ENCODE measurements around the gene PPP1R16B.
A peak's percentile ranks its signal among the peaks of the same experiment; 100 is the strongest.
"Not testable (repeated sequence)": the region's sequence is repeated elsewhere in the genome, so short reads cannot be mapped to it uniquely, and the experiment has no call there.

The PPP1R16B gene

GRCh38 chr20:38842026-38842425 lies 36.5 kb downstream of the PPP1R16B start:
- Mint-ChIP-seq H3K27ac (peak overlapping the region; percentile 88), H3K27me3 (no peaks in the 10 kb centered on the region), H3K4me3 (peak overlapping the region; percentile 41), H3K9me3 (no peaks in the 10 kb centered on the region), H3K36me3 (peaks cover 49% of the 10 kb centered on the region), H3K4me1 (peaks cover 82% of the 10 kb centered on the region)
- peak; percentile 62 for ATAC-seq

DNA sequence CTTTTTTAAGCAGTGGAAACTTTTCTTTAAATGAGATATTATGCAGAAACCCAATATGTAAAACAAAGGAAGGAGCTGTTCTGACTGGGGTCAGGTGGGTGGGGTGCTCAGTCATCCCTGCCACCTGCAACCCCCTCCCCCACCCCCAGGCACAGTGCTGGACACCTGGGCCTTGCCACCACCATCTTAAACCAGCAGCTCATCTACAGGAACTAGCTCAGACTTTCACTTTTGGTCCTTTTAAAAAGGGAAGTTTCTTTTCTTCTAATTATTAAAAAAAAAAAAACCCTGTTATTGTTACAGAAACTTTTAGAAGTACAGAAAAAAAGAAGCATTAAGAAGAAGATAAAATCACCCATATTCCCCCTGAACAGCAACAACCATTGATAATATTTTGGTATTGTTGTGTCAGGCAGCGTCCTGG lies 37.1 kb downstream of the PPP1R16B start:
- H3K36me3 Mint-ChIP-seq = peaks cover 54% of the 10 kb centered on the region
- H3K27ac Mint-ChIP-seq = peak overlapping the region; percentile 88
- no peaks in the 10 kb centered on the region for H3K27me3 Mint-ChIP-seq

GRCh38 chr20:38843346-38843745 lies 37.8 kb downstream of the PPP1R16B start:
- H3K36me3 Mint-ChIP-seq = peaks cover 53% of the 10 kb centered on the region
- H3K27ac Mint-ChIP-seq = peak overlapping the region; percentile 88
- H3K4me3 Mint-ChIP-seq = peak overlapping the region; percentile 77

More for the DNA sequence above, 37.1 kb downstream of the PPP1R16B start:
- H3K4me3 Mint-ChIP-seq = peak overlapping the region; percentile 77
- peaks cover 86% of the 10 kb centered on the region for H3K4me1 Mint-ChIP-seq
- ATAC-seq = peak; percentile 99
- H3K9me3 Mint-ChIP-seq = peaks cover 2% of the 10 kb centered on the region

DNA sequence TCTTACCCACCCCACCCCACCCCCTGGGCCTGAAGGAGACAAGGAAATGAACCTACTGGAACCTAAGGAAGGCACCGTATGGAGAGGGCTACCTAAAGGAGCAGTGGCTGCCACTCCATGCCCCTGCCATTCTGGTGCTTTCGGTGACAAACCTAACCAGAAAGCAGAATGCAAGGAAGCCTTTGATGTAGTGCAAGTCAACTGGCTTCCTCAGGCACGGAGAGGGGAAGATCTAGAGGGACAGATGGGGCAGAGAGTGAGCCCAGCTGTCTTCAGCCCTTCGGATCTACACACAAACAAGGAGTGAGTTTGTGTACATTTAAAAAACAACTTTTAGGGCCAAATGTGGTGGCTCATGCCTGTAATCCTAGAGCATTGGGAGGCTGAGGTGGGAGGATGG lies 39.5 kb downstream of the PPP1R16B start:
- peaks cover 49% of the 10 kb centered on the region for H3K36me3 Mint-ChIP-seq
- H3K9me3 Mint-ChIP-seq = peaks cover 3% of the 10 kb centered on the region
- peak overlapping the region; percentile 29 for H3K4me3 Mint-ChIP-seq
- peak overlapping the region; percentile 88 for H3K27ac Mint-ChIP-seq
- no peak for ATAC-seq
- peaks cover 88% of the 10 kb centered on the region for H3K4me1 Mint-ChIP-seq
- no peaks in the 10 kb centered on the region for H3K27me3 Mint-ChIP-seq

More at GRCh38 chr20:38843346-38843745, 37.8 kb downstream of the PPP1R16B start:
- peak; percentile 44 for ATAC-seq
- H3K27me3 Mint-ChIP-seq = no peaks in the 10 kb centered on the region
- peaks cover 3% of the 10 kb centered on the region for H3K9me3 Mint-ChIP-seq
- peaks cover 88% of the 10 kb centered on the region for H3K4me1 Mint-ChIP-seq

GRCh38 chr20:38847840-38848239 lies 42.3 kb downstream of the PPP1R16B start:
- Mint-ChIP-seq H3K36me3 (peaks cover 55% of the 10 kb centered on the region), H3K27ac (peak overlapping the region; percentile 88), H3K27me3 (no peaks in the 10 kb centered on the region), H3K9me3 (peaks cover 3% of the 10 kb centered on the region), H3K4me1 (peaks cover 79% of the 10 kb centered on the region), H3K4me3 (peak overlapping the region; percentile 3)
- ATAC-seq = no peak

GRCh38 chr20:38853759-38854158 lies 48.3 kb downstream of the PPP1R16B start:
- Mint-ChIP-seq H3K4me3 (no peak overlapping the region), H3K27me3 (no peaks in the 10 kb centered on the region), H3K4me1 (peaks cover 82% of the 10 kb centered on the region), H3K36me3 (peaks cover 61% of the 10 kb centered on the region), H3K27ac (peak overlapping the region; percentile 93), H3K9me3 (no peaks in the 10 kb centered on the region)
- no peak for ATAC-seq

DNA sequence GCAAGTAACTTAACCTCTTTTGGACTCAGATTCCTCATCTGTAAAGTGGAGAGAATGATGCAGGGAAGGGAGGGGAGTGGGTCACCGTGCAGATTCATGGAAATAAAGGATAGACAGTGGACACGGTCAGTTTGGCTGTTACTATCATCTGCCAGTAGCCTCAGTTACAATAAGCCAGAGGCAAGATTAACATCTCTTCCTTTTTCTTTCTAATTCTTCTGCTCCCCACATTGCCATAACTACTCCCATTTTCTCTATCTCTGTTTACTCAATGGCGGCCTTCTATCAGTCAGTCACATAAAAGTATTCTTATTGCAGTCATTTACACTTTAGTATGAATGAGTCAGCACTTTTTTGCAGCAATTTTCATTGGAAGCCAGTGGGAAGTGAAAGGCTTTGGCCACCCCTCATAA lies 49.2 kb downstream of the PPP1R16B start:
- Mint-ChIP-seq H3K4me3 (no peak overlapping the region), H3K36me3 (peaks cover 54% of the 10 kb centered on the region), H3K27me3 (no peaks in the 10 kb centered on the region), H3K4me1 (peaks cover 81% of the 10 kb centered on the region), H3K9me3 (no peaks in the 10 kb centered on the region), H3K27ac (peak overlapping the region; percentile 93)
- no peak for ATAC-seq

DNA sequence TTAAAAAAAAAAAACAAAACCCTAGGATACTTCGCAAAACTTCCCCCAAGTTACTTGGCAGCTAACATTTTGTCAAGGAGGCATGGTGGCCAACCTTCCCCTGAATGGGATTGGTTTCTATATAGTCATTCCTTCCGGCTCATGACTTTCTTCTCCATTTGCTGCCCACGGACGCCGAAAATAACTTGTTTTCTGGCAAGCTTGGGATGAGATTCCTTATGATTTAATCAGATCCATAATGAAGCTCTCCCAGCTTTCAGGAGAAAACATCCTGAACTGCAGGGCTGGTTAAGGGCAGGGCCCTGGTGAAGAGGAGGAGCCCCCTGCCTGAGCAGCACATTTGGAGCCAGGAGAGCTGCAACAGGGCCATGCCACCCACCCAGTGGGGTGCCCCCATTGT lies 49.9 kb downstream of the PPP1R16B start:
- Mint-ChIP-seq H3K27ac (peak overlapping the region; percentile 93), H3K9me3 (no peaks in the 10 kb centered on the region), H3K27me3 (no peaks in the 10 kb centered on the region), H3K4me1 (peaks cover 83% of the 10 kb centered on the region), H3K36me3 (peaks cover 52% of the 10 kb centered on the region), H3K4me3 (no peak overlapping the region)
- no peak for ATAC-seq

- H3K9me3 Mint-ChIP-seq = no peaks in the 10 kb centered on the region
- H3K4me1 Mint-ChIP-seq = peaks cover 92% of the 10 kb centered on the region
- peaks cover 50% of the 10 kb centered on the region for H3K36me3 Mint-ChIP-seq
- ATAC-seq = no peak
- no peak overlapping the region for H3K4me3 Mint-ChIP-seq
- no peaks in the 10 kb centered on the region for H3K27me3 Mint-ChIP-seq
- H3K27ac Mint-ChIP-seq = peak overlapping the region; percentile 93
Measured at GRCh38 chr20:38856570-38856969, 51.1 kb downstream of the PPP1R16B start.

- H3K27ac Mint-ChIP-seq = peak overlapping the region; percentile 93
- no peak overlapping the region for H3K4me3 Mint-ChIP-seq
- no peaks in the 10 kb centered on the region for H3K9me3 Mint-ChIP-seq
Measured at GRCh38 chr20:38857703-38858102, 52.2 kb downstream of the PPP1R16B start.

DNA sequence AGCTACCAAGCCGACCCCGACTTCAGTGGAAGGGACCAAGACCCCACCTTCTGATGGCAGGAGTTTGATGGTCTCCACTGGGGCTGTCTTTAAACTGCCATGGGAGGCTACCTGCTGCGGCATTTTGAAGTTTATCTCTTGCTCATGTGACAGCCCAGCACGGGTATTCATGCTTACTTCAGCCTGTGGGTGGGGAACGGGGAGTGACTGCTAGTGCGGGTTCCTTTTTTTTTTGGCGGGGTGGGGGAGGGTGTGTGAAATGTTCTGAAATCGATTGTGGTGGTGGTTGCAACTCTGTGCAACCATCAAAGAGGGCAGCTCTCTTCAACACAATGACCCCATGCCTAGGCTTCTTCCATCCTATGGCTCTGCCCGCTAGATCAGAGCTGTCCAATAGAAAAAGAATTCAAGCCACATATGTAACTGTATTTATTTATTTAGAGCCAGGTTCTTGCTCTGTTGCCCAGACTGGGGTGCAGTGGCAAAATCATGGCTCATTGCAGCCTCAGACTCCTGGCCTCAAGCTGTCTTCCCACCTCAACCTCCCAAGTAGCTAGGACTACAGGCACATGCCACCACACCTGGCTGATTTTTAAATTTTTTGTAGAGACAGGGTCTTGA lies 53.7 kb downstream of the PPP1R16B start:
- peak overlapping the region; percentile 4 for H3K4me3 Mint-ChIP-seq
- H3K27ac Mint-ChIP-seq = peak overlapping the region; percentile 93
- H3K27me3 Mint-ChIP-seq = no peaks in the 10 kb centered on the region
- peaks cover 33% of the 10 kb centered on the region for H3K36me3 Mint-ChIP-seq
- H3K4me1 Mint-ChIP-seq = peaks cover 92% of the 10 kb centered on the region
- ATAC-seq = peak; percentile 78
- H3K9me3 Mint-ChIP-seq = no peaks in the 10 kb centered on the region

More at GRCh38 chr20:38857703-38858102, 52.2 kb downstream of the PPP1R16B start:
- ATAC-seq = no peak
- Mint-ChIP-seq H3K4me1 (peaks cover 92% of the 10 kb centered on the region), H3K27me3 (no peaks in the 10 kb centered on the region), H3K36me3 (peaks cover 45% of the 10 kb centered on the region)

DNA sequence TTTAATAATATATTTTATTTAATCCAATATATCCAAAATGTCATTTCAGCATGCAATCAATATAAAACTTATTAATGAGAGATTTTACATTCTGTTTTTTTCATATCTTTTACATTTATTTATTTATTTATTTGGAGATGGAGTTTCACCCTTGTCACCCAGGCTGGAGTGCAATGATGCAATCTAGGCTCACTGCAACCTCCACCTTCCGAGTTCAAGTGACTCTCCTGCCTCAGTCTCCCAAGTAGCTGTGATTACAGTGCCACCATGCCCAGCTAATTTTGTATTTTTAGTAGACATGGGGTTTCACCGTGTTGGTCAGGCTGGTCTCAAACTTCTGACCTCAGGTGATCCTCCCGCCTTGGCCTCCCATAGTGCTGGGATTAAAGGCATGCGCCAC lies 54.4 kb downstream of the PPP1R16B start:
- Mint-ChIP-seq H3K36me3 (peaks cover 26% of the 10 kb centered on the region), H3K4me1 (peaks cover 92% of the 10 kb centered on the region), H3K27ac (peak overlapping the region; percentile 93)
- not testable (repeated sequence) for H3K9me3 Mint-ChIP-seq, H3K4me3 Mint-ChIP-seq, H3K27me3 Mint-ChIP-seq, ATAC-seq

GRCh38 chr20:38861071-38861401 lies 55.5 kb downstream of the PPP1R16B start:
- no peak overlapping the region for H3K4me3 Mint-ChIP-seq
- no peaks in the 10 kb centered on the region for H3K27me3 Mint-ChIP-seq
- H3K36me3 Mint-ChIP-seq = peaks cover 17% of the 10 kb centered on the region
- ATAC-seq = no peak
- H3K9me3 Mint-ChIP-seq = no peaks in the 10 kb centered on the region
- H3K4me1 Mint-ChIP-seq = peaks cover 91% of the 10 kb centered on the region
- peak overlapping the region; percentile 93 for H3K27ac Mint-ChIP-seq

DNA sequence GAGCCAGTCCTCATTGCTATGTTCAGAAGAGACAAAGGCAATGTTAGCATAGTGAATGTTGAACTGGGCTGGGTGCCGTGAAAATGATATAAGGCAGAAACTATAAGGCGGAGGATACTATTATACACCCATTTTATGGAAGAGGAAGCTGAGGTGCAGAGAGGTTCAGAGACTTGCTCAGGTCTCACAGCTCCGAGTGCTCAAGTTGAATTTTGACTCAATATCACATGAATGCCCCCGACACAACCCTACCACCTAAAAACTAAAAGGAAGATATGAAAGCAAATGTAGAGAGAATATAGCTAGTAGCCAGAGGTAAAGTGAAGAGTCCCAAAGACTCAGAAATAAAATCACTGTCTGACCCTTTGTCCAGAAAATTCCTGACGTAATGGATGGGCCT lies 56.7 kb downstream of the PPP1R16B start:
- Mint-ChIP-seq H3K27me3 (no peaks in the 10 kb centered on the region), H3K9me3 (no peaks in the 10 kb centered on the region), H3K4me3 (peak overlapping the region; percentile 42), H3K4me1 (peaks cover 94% of the 10 kb centered on the region), H3K27ac (peak overlapping the region; percentile 93), H3K36me3 (peaks cover 17% of the 10 kb centered on the region)
- no peak for ATAC-seq

DNA sequence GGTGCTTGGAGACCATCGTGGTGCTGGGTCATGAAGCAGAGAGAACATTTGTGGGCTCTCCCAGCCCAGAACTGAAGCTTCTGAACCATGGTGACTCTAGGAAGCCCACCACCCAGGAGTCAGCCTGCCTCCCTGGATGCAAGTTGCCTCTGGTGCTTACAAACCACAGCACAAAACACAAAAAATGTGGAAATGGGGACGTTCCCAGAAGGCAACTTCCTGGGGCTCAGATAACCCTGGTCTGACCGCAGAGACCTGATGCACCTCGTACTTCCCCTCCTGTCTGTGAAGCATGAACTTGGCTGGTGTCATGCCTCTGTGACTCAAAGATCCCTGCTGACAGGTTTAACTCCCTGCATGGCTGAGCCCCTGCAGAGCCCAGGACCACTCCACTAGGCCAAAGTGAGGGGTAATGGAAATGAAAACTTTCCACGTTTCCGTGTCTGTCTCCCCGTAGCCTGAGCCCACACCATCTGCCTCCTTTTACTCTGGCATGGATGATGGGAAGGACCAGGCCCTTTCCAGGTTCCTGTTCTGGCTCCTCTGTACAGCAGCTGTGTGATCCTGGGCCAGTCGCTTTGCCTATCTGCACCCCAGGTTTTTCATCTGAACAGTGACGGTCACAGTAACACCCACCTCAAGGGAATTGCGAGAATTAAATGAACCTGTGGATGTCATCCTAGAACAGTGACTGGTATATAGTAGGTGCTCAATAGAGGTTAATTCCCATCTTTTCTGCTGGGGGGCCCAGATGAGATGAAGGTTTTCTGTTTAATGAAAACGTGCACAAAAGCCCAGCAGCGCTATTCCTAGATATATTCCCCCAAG lies 57.7 kb downstream of the PPP1R16B start:
- Mint-ChIP-seq H3K27ac (peak overlapping the region; percentile 93), H3K4me3 (peak overlapping the region; percentile 42), H3K27me3 (no peaks in the 10 kb centered on the region), H3K36me3 (peaks cover 19% of the 10 kb centered on the region), H3K4me1 (peaks cover 93% of the 10 kb centered on the region), H3K9me3 (no peaks in the 10 kb centered on the region)
- peak; percentile 91 for ATAC-seq

DNA sequence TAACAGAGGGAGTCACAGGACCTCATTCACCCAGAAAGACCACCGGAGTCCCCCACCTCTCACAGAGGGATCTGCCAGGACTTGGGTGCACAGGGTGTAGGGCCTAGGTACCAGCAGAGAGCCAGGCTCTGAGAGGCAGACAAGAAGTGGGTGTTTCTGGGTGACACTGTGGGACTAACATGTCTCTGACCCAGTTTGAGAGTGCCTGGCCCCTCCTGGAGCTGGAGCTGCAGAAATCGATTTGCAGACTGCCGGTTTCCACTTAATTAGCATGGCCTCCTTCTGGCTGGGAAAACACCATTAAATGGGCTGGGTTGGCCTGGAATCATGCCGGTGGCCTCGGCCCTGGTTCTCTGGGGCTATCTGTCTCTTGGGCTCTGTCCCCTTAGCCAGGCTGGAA lies 59.2 kb downstream of the PPP1R16B start:
- Mint-ChIP-seq H3K4me3 (peak overlapping the region; percentile 15), H3K36me3 (peaks cover 31% of the 10 kb centered on the region), H3K27me3 (no peaks in the 10 kb centered on the region), H3K27ac (peak overlapping the region; percentile 93), H3K9me3 (no peaks in the 10 kb centered on the region), H3K4me1 (peaks cover 92% of the 10 kb centered on the region)
- ATAC-seq = no peak
